Prostate gland (tissue), 2 donors: ENCODE measurements around the gene ENTPD3. TPM values are rescaled to one million over a fixed set of nuclear protein-coding genes. Genes with fewer than 3 reads are reported as not detected.

Source experiments
- DNase-seq: peaks from one replicate; pipeline ENCODE4 v3.0.0-alpha.2; 2019; ENCODE audit warnings: low spot score
- H3K27ac ChIP-seq, 2 donors: fragments of 200-600 bp; sonication (generic); 2 replicates each; pipeline ENCODE4 v1.5.1; 2017 to 2019
- H3K27me3 ChIP-seq: fragments of 200-600 bp; sonication (generic); replicated peaks from 2 replicates; pipeline ENCODE4 v1.5.1; 2019; ENCODE audit not compliant: insufficient read depth
- H3K36me3 ChIP-seq, 2 donors: fragments of 200-600 bp; sonication (generic); 1 replicate in 1 of 2; 2 replicates in 1 of 2; pipeline versions ENCODE4 v1.5.1 to v1.8.1; 2017 to 2019
- H3K4me1 ChIP-seq: fragments of 200-600 bp; sonication (generic); replicated peaks from 2 replicates; pipeline ENCODE4 v1.5.1; 2019
- H3K4me3 ChIP-seq, 2 donors: fragments of 200-600 bp; sonication (generic); 2 replicates each; pipeline ENCODE4 v1.5.1; 2017 to 2019
- H3K9me3 ChIP-seq: fragments of 200-600 bp; sonication (generic); 2 replicates; pipeline ENCODE4 v1.5.1; 2017
- POLR2A ChIP-seq: fragments of 450-650 bp; IDR thresholded peaks from one replicate; pipeline ENCODE4 v1.6.1; 2016; ENCODE audit warnings: antibody characterized with exemption, mild to moderate bottlenecking
- POLR2AphosphoS5 ChIP-seq: sonication (generic); formaldehyde crosslinking; IDR thresholded peaks from one replicate; pipeline ENCODE4 v1.6.1; 2017; ENCODE audit warnings: antibody characterized with exemption
- WGBS: methylation state at CpG from one replicate; pipeline ENCODE4 v1.1.5; 2018; 5-methylcytosine and 5-hydroxymethylcytosine counted together
- intact Hi-C: fragments of 100-400 bp; cut with DNase I; formaldehyde crosslinking; loops from one replicate; pipeline ENCODE4 v1.14.2; 2022
- total RNA-seq, 2 donors: library from RNA; depleted of rRNA; stranded (reverse); fragments of >200 nt; gene quantifications; one replicate each; pipeline ENCODE4 v1.1.0, GENCODE V29; 2016
- TF ChIP-seq, protein P1 (sequence below), 4 experiments: fragments of 200-600 bp in 2 of 4; fragments of 450-650 bp in 2 of 4; sonication (generic) in 2 of 4; IDR thresholded peaks; 1 replicate in 3 of 4; 2 replicates in 1 of 4; pipeline ENCODE4 v1.5.1; 2016 to 2019; ENCODE audit warnings: antibody characterized with exemption in 4 of 4, mild to moderate bottlenecking in 2 of 4, moderate library complexity in 2 of 4

ENTPD3 gene
- total RNA-seq, 2 donors from 2014 or later: 2.4 to 11.0 TPM

- intact Hi-C loops: no loop called here
- TF ChIP-seq, protein P1, sequence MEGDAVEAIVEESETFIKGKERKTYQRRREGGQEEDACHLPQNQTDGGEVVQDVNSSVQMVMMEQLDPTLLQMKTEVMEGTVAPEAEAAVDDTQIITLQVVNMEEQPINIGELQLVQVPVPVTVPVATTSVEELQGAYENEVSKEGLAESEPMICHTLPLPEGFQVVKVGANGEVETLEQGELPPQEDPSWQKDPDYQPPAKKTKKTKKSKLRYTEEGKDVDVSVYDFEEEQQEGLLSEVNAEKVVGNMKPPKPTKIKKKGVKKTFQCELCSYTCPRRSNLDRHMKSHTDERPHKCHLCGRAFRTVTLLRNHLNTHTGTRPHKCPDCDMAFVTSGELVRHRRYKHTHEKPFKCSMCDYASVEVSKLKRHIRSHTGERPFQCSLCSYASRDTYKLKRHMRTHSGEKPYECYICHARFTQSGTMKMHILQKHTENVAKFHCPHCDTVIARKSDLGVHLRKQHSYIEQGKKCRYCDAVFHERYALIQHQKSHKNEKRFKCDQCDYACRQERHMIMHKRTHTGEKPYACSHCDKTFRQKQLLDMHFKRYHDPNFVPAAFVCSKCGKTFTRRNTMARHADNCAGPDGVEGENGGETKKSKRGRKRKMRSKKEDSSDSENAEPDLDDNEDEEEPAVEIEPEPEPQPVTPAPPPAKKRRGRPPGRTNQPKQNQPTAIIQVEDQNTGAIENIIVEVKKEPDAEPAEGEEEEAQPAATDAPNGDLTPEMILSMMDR (IDR thresholded peaks at IDR 0.05): no peak
- TF ChIP-seq POLR2A (no peak), POLR2AphosphoS5 (no peak)
- H3K36me3 ChIP-seq: no peaks in the 10 kb centered on the region
- H3K9me3 ChIP-seq: no peaks in the 10 kb centered on the region
- no peak for DNase-seq
- WGBS: 79% methylated on average over 1 of the region's 1 CpG
- H3K4me3 ChIP-seq: no peak overlapping the region
- no peak overlapping the region for H3K27ac ChIP-seq
- H3K4me1 ChIP-seq: no peaks in the 10 kb centered on the region
- H3K27me3 ChIP-seq: no peaks in the 10 kb centered on the region
These were observed 9.2 kb upstream of the ENTPD3 start for GRCh38 chr3:40377822-40378221.

GRCh38 chr3:40379674-40380306 lies 7.2 kb upstream of the ENTPD3 start:
- no peak overlapping the region for H3K27ac ChIP-seq
- H3K36me3 ChIP-seq: no peaks in the 10 kb centered on the region
- TF ChIP-seq POLR2A (no peak), POLR2AphosphoS5 (no peak)
- TF ChIP-seq, protein P1 (IDR thresholded peaks at IDR 0.05): no peak
- DNase-seq: no peak
- no peaks in the 10 kb centered on the region for H3K27me3 ChIP-seq
- H3K4me3 ChIP-seq: no peak overlapping the region
- no peaks in the 10 kb centered on the region for H3K4me1 ChIP-seq
- WGBS: 79% methylated on average over 4 of the region's 4 CpGs
- no peaks in the 10 kb centered on the region for H3K9me3 ChIP-seq
- intact Hi-C loops: no loop called here

DNA sequence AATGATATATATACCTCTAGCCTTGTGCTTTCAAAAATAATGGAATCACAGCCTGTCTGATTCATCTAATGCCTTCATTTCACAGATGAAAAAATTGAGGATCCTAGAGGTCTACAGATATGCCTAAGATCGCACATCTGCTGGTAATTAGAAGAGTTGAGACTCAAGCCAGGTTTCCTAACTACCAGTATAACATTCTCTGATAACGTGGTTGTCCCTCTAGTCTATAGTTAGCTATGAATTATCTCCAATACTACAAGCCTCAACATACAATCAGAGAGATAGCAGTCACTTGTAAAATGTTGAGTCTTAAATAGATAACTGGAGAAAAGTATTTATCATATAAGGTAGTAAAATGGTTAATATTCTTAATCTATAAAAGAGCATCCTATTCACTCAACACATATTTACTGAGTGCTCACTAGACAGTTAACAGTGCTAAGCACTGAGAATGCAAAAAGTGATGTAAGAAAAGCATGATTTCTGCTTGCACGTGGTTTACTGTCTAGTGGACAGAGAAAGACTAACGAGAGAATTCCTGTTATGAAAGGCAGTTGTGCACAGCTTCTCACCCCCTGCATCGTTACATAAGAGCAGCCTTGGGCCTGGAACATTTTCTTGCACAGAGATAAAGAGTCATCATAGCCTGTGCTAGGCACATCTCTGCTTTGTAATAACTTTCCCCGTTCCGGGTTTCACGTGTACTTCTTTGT lies 4.9 kb upstream of the ENTPD3 start:
- WGBS: 71% methylated on average over 8 of the region's 8 CpGs
- intact Hi-C loops: no loop called here
- Histone ChIP-seq H3K4me3 (no peak overlapping the region), H3K9me3 (no peaks in the 10 kb centered on the region), H3K27me3 (no peaks in the 10 kb centered on the region), H3K4me1 (no peaks in the 10 kb centered on the region), H3K27ac (no peak overlapping the region), H3K36me3 (no peaks in the 10 kb centered on the region)
- DNase-seq: no peak
- no peak for TF ChIP-seq POLR2A
- no peak for TF ChIP-seq POLR2AphosphoS5
- TF ChIP-seq, protein P1 (IDR thresholded peaks at IDR 0.05): no peak

GRCh38 chr3:40382617-40382979 lies 4.4 kb upstream of the ENTPD3 start:
- TF ChIP-seq, protein P1 (IDR thresholded peaks at IDR 0.05): no peak
- TF ChIP-seq POLR2A: no peak
- no peak for TF ChIP-seq POLR2AphosphoS5

DNA sequence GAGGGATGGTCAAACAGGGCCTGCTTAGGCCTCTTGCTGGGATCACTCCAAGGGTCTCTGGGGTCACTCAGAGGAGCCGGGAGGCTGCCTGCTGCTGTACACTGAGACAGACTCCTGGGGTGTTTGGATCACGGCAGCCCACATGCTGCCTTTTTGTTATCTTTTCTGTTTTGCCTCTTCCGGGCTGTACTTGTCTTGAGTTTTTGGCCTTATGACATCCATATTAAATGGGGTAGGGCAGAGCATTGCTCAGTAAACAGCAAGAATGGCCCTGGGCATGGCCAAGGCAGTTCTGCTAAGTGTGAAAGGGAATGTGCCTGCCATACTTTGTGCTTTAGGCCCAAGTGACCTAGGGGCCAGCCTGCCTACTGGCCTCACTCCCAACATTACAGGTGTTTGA lies 771 bp upstream of the ENTPD3 start:
- 98% methylated on average over 3 of the region's 3 CpGs for WGBS
- intact Hi-C loops: no loop called here
- no peaks in the 10 kb centered on the region for H3K9me3 ChIP-seq
- no peak overlapping the region for H3K27ac ChIP-seq
- no peaks in the 10 kb centered on the region for H3K4me1 ChIP-seq
- H3K4me3 ChIP-seq: no peak overlapping the region
- no peaks in the 10 kb centered on the region for H3K27me3 ChIP-seq
- no peaks in the 10 kb centered on the region for H3K36me3 ChIP-seq
- TF ChIP-seq, protein P1 (IDR thresholded peaks at IDR 0.05): no peak
- TF ChIP-seq POLR2A: no peak
- no peak for TF ChIP-seq POLR2AphosphoS5
- DNase-seq: no peak

More at GRCh38 chr3:40382617-40382979, 4.4 kb upstream of the ENTPD3 start:
- Histone ChIP-seq H3K36me3 (no peaks in the 10 kb centered on the region), H3K9me3 (no peaks in the 10 kb centered on the region), H3K4me3 (no peak overlapping the region), H3K27ac (no peak overlapping the region), H3K4me1 (no peaks in the 10 kb centered on the region), H3K27me3 (no peaks in the 10 kb centered on the region)
- no peak for DNase-seq
- WGBS: 84% methylated on average over 2 of the region's 2 CpGs
- intact Hi-C loops: no loop called here
